ENCODE results near the gene MAGI2. TPM values are rescaled to one million over a fixed set of nuclear protein-coding genes. Genes with fewer than 3 reads are reported as not detected.

The MAGI2 gene
- total RNA-seq, 1 donor from 2014 or later = 2.5 TPM

GRCh38 chr7:79320741-79321473 lies 132.6 kb downstream of the MAGI2 start:
- Histone ChIP-seq H3K36me3 (ENCODE audit: control insufficient read depth, insufficient read depth, low read length) (no peaks in the 10 kb centered on the region), H3K27me3 (ENCODE audit: control insufficient read depth, insufficient read depth, low read length) (no peaks in the 10 kb centered on the region), H3K4me3 (ENCODE audit: low read depth, low read length) (no peak overlapping the region)
- no peak for DNase-seq (ENCODE audit: low read depth)
- TF ChIP-seq, protein P1, sequence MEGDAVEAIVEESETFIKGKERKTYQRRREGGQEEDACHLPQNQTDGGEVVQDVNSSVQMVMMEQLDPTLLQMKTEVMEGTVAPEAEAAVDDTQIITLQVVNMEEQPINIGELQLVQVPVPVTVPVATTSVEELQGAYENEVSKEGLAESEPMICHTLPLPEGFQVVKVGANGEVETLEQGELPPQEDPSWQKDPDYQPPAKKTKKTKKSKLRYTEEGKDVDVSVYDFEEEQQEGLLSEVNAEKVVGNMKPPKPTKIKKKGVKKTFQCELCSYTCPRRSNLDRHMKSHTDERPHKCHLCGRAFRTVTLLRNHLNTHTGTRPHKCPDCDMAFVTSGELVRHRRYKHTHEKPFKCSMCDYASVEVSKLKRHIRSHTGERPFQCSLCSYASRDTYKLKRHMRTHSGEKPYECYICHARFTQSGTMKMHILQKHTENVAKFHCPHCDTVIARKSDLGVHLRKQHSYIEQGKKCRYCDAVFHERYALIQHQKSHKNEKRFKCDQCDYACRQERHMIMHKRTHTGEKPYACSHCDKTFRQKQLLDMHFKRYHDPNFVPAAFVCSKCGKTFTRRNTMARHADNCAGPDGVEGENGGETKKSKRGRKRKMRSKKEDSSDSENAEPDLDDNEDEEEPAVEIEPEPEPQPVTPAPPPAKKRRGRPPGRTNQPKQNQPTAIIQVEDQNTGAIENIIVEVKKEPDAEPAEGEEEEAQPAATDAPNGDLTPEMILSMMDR (IDR thresholded peaks at IDR 0.05; ENCODE audit: insufficient read depth, low read length, poor library complexity, severe bottlenecking) = no peak

DNA sequence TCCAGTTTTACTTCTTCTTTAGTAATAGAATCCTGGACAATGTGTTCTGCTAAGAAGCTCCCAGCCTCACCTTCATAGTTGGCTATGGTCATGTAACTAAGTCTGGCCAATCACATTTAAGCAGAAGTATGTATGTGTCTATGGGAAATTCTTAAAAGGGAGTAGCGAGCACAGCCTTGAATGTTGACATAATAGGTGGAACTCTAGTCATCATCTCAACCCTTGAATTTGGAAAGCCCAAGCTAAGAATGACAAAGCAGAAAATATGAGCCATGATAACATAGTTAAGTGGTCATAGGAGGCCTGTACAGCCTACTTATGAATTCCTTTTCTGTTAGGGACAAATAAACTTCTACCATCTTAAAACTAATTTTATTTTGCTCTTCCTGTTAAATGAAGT lies 134.1 kb downstream of the MAGI2 start:
- TF ChIP-seq, protein P1 (IDR thresholded peaks at IDR 0.05; ENCODE audit: insufficient read depth, low read length, poor library complexity, severe bottlenecking) = no peak
- H3K27me3 ChIP-seq (ENCODE audit: control insufficient read depth, insufficient read depth, low read length) = no peaks in the 10 kb centered on the region
- H3K36me3 ChIP-seq (ENCODE audit: control insufficient read depth, insufficient read depth, low read length) = no peaks in the 10 kb centered on the region
- DNase-seq (ENCODE audit: low read depth) = no peak
- no peak overlapping the region for H3K4me3 ChIP-seq (ENCODE audit: low read depth, low read length)

- TF ChIP-seq, protein P1 (IDR thresholded peaks at IDR 0.05; ENCODE audit: insufficient read depth, low read length, poor library complexity, severe bottlenecking) = no peak
- Histone ChIP-seq H3K4me3 (ENCODE audit: low read depth, low read length) (no peak overlapping the region), H3K36me3 (ENCODE audit: control insufficient read depth, insufficient read depth, low read length) (no peaks in the 10 kb centered on the region), H3K27me3 (ENCODE audit: control insufficient read depth, insufficient read depth, low read length) (no peaks in the 10 kb centered on the region)
- peak; percentile 86 for DNase-seq (ENCODE audit: low read depth)
These were observed 135.7 kb downstream of the MAGI2 start for GRCh38 chr7:79317728-79318127.

- H3K27me3 ChIP-seq (ENCODE audit: control insufficient read depth, insufficient read depth, low read length) = no peaks in the 10 kb centered on the region
- no peaks in the 10 kb centered on the region for H3K36me3 ChIP-seq (ENCODE audit: control insufficient read depth, insufficient read depth, low read length)
- DNase-seq (ENCODE audit: low read depth) = no peak
- H3K4me3 ChIP-seq (ENCODE audit: low read depth, low read length) = no peak overlapping the region
- TF ChIP-seq, protein P1 (IDR thresholded peaks at IDR 0.05; ENCODE audit: insufficient read depth, low read length, poor library complexity, severe bottlenecking) = no peak
These were observed 141.4 kb downstream of the MAGI2 start for GRCh38 chr7:79312022-79312421.

DNA sequence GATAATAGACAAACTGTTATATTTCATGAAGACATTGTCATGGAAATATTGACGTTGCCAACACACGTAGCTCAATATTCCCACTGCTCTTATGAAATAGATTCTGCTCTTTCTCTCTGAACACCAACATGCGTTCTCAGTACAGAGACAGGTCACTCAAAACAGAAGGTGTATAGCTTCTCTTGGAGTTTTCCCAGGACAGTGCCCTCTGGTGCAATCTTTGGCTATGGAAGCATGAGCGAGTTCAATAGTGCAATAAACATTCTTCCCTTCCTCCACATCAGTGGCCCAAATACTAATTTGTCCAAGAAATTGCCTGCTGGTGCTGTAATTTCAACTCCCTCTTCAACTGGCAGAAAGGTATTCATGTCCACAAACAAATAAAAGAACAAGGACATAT lies 145.3 kb downstream of the MAGI2 start:
- DNase-seq (ENCODE audit: low read depth) = no peak
- Histone ChIP-seq H3K27me3 (ENCODE audit: control insufficient read depth, insufficient read depth, low read length) (no peaks in the 10 kb centered on the region), H3K4me3 (ENCODE audit: low read depth, low read length) (no peak overlapping the region), H3K36me3 (ENCODE audit: control insufficient read depth, insufficient read depth, low read length) (no peaks in the 10 kb centered on the region)
- TF ChIP-seq, protein P1 (IDR thresholded peaks at IDR 0.05; ENCODE audit: insufficient read depth, low read length, poor library complexity, severe bottlenecking) = no peak

DNA sequence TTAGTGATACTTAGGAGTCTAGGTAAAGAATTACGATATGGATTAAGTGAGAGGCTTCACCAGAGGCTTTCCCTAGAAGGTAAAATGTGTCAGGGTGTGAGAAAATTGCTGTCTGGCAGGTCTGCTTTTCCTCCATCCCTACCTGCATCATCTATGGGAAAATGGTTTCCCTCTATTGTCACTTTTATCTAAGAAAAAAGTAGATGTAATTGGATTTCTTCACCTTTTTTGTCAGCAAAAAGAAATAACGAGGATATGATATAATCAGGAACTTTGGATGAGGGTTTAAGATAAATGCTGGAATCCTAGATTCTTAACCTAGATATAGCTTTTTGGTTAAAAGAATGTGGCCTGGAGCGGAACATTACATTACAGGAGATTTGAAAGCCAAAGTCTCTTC lies 146.1 kb downstream of the MAGI2 start:
- no peak overlapping the region for H3K4me3 ChIP-seq (ENCODE audit: low read depth, low read length)
- H3K36me3 ChIP-seq (ENCODE audit: control insufficient read depth, insufficient read depth, low read length) = no peaks in the 10 kb centered on the region
- H3K27me3 ChIP-seq (ENCODE audit: control insufficient read depth, insufficient read depth, low read length) = no peaks in the 10 kb centered on the region
- TF ChIP-seq, protein P1 (IDR thresholded peaks at IDR 0.05; ENCODE audit: insufficient read depth, low read length, poor library complexity, severe bottlenecking) = no peak
- no peak for DNase-seq (ENCODE audit: low read depth)

Data from kidney epithelial cell (primary cell).